Type B pancreatic cell (in vitro differentiated cells): ENCODE measurements around the gene ATP7B. TPM values are rescaled to one million over a fixed set of nuclear protein-coding genes. Genes with fewer than 3 reads are reported as not detected.

ENCODE experiments used
- DNase-seq: peaks from one replicate; pipeline ENCODE4 v3.0.0; 2021; ENCODE audit warnings: mixed read lengths; ENCODE audit not compliant: unreplicated experiment; ENCODE audit errors: extremely low spot score
- H3K27ac Mint-ChIP-seq: 2 replicates; pipeline ENCODE4 v1.8.0; 2021; ENCODE audit warnings: mild to moderate bottlenecking, mixed read lengths
- H3K27me3 Mint-ChIP-seq: 2 replicates; pipeline ENCODE4 v1.8.0; 2021; ENCODE audit warnings: mixed read lengths
- H3K36me3 Mint-ChIP-seq: 2 replicates; pipeline ENCODE4 v1.8.0; 2021; ENCODE audit warnings: mixed read lengths
- H3K4me1 Mint-ChIP-seq: one replicate; pipeline ENCODE4 v1.8.0; 2021; ENCODE audit warnings: mixed read lengths; ENCODE audit not compliant: unreplicated experiment
- H3K4me3 Mint-ChIP-seq: 2 replicates; pipeline ENCODE4 v1.8.0; 2021; ENCODE audit warnings: mild to moderate bottlenecking, mixed read lengths
- H3K9me3 Mint-ChIP-seq: 2 replicates; pipeline ENCODE4 v1.8.0; 2021; ENCODE audit warnings: mixed read lengths
- total RNA-seq: library from RNA; stranded (reverse); gene quantifications from 2 replicates; pipeline ENCODE4 v1.2.1, GENCODE V29; 2021; ENCODE audit warnings: low replicate concordance
- TF ChIP-seq, protein P1 (sequence below): fragments of 200-600 bp; sonication (generic); conservative IDR thresholded peaks from 2 replicates; pipeline ENCODE4 v1.5.0; 2021; ENCODE audit warnings: antibody characterized with exemption, mild to moderate bottlenecking

The ATP7B gene
- total RNA-seq, 1 donor from 2014 or later: 27.7 TPM

GRCh38 chr13:51895906-51896888 lies 115.1 kb downstream of the ATP7B start:
- no peak for DNase-seq
- Mint-ChIP-seq H3K9me3 (no peaks in the 10 kb centered on the region), H3K36me3 (no peaks in the 10 kb centered on the region), H3K4me1 (peaks cover 8% of the 10 kb centered on the region), H3K27me3 (no peaks in the 10 kb centered on the region), H3K4me3 (no peak overlapping the region), H3K27ac (peak overlapping the region; percentile 37)
- TF ChIP-seq, protein P1, sequence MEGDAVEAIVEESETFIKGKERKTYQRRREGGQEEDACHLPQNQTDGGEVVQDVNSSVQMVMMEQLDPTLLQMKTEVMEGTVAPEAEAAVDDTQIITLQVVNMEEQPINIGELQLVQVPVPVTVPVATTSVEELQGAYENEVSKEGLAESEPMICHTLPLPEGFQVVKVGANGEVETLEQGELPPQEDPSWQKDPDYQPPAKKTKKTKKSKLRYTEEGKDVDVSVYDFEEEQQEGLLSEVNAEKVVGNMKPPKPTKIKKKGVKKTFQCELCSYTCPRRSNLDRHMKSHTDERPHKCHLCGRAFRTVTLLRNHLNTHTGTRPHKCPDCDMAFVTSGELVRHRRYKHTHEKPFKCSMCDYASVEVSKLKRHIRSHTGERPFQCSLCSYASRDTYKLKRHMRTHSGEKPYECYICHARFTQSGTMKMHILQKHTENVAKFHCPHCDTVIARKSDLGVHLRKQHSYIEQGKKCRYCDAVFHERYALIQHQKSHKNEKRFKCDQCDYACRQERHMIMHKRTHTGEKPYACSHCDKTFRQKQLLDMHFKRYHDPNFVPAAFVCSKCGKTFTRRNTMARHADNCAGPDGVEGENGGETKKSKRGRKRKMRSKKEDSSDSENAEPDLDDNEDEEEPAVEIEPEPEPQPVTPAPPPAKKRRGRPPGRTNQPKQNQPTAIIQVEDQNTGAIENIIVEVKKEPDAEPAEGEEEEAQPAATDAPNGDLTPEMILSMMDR: peak; percentile 80

DNA sequence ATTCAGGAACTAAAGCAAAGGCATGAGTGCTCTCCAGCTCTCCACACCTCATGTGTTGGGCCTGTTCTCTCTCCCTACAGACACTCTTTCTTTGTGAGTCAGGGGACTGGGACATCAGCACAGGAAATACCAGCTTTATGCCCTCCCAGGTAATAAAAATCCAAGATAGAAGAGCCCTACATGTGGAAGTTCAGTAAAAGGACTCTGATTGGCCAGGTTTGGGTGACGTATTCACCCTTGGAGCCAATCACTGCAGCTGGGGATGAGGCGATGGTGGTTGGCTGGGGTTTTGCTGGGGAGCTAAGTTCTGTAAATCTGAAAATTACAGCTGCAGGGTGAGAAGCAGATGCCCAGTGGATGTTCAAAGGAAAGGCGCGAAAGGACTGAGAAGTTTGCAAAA lies 117.0 kb downstream of the ATP7B start:
- peak; percentile 6 for DNase-seq
- H3K9me3 Mint-ChIP-seq: no peaks in the 10 kb centered on the region
- TF ChIP-seq, protein P1: no peak
- no peak overlapping the region for H3K27ac Mint-ChIP-seq
- H3K4me3 Mint-ChIP-seq: no peak overlapping the region
- H3K4me1 Mint-ChIP-seq: peaks cover 8% of the 10 kb centered on the region
- no peaks in the 10 kb centered on the region for H3K27me3 Mint-ChIP-seq
- H3K36me3 Mint-ChIP-seq: no peaks in the 10 kb centered on the region

- no peak overlapping the region for H3K4me3 Mint-ChIP-seq
- TF ChIP-seq, protein P1: no peak
- H3K4me1 Mint-ChIP-seq: peaks cover 8% of the 10 kb centered on the region
- H3K27ac Mint-ChIP-seq: no peak overlapping the region
- H3K36me3 Mint-ChIP-seq: no peaks in the 10 kb centered on the region
- peak; percentile 15 for DNase-seq
- H3K9me3 Mint-ChIP-seq: no peaks in the 10 kb centered on the region
- no peaks in the 10 kb centered on the region for H3K27me3 Mint-ChIP-seq
Measured at GRCh38 chr13:51892657-51893056, 118.6 kb downstream of the ATP7B start.

GRCh38 chr13:51887468-51887867 lies 123.8 kb downstream of the ATP7B start:
- no peak for DNase-seq
- H3K9me3 Mint-ChIP-seq: no peaks in the 10 kb centered on the region
- no peak overlapping the region for H3K4me3 Mint-ChIP-seq
- no peaks in the 10 kb centered on the region for H3K4me1 Mint-ChIP-seq
- TF ChIP-seq, protein P1: no peak
- H3K27me3 Mint-ChIP-seq: no peaks in the 10 kb centered on the region
- no peak overlapping the region for H3K27ac Mint-ChIP-seq
- H3K36me3 Mint-ChIP-seq: no peaks in the 10 kb centered on the region

DNA sequence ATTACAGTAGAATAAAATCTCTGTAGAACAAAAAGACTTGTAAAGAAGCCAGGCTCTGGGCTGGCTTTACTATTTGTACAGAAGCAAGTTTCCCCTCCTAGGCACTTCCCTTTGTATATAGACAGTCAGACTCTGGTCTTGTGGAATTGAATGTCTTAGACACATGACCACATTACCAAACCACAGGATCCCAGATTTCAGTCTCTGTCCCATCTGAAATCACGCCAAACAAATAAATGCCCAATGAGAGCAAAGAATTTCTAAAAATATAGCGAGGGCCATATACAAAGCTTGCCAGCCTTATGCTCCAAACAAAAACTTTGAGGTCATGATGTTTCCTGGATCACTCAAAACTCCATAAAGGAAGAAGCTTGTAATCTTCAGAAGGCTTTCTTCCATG lies 125.6 kb downstream of the ATP7B start:
- H3K27me3 Mint-ChIP-seq: no peaks in the 10 kb centered on the region
- no peaks in the 10 kb centered on the region for H3K4me1 Mint-ChIP-seq
- TF ChIP-seq, protein P1: no peak
- H3K27ac Mint-ChIP-seq: no peak overlapping the region
- no peaks in the 10 kb centered on the region for H3K9me3 Mint-ChIP-seq
- no peaks in the 10 kb centered on the region for H3K36me3 Mint-ChIP-seq
- no peak overlapping the region for H3K4me3 Mint-ChIP-seq
- no peak for DNase-seq
